ENCODE data around the gene LDAF1.

- TF ChIP-seq, protein P1, sequence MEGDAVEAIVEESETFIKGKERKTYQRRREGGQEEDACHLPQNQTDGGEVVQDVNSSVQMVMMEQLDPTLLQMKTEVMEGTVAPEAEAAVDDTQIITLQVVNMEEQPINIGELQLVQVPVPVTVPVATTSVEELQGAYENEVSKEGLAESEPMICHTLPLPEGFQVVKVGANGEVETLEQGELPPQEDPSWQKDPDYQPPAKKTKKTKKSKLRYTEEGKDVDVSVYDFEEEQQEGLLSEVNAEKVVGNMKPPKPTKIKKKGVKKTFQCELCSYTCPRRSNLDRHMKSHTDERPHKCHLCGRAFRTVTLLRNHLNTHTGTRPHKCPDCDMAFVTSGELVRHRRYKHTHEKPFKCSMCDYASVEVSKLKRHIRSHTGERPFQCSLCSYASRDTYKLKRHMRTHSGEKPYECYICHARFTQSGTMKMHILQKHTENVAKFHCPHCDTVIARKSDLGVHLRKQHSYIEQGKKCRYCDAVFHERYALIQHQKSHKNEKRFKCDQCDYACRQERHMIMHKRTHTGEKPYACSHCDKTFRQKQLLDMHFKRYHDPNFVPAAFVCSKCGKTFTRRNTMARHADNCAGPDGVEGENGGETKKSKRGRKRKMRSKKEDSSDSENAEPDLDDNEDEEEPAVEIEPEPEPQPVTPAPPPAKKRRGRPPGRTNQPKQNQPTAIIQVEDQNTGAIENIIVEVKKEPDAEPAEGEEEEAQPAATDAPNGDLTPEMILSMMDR (IDR thresholded peaks at IDR 0.05) = no peak
- no peak for TF ChIP-seq EZH2 (IDR thresholded peaks at IDR 0.05; ENCODE audit: borderline replicate concordance, insufficient read depth, low read depth, low read length, poor library complexity, severe bottlenecking)
Measured at GRCh38 chr16:21190599-21190998, 32.1 kb downstream of the LDAF1 start.
